CD14-positive monocyte (primary cell): ENCODE data around the gene DENND4C. TPM values are rescaled to one million over a fixed set of nuclear protein-coding genes. Genes with fewer than 3 reads are reported as not detected.
A peak's percentile ranks its signal among the peaks of the same experiment; 100 is the strongest.

Experiments used
- DNase-seq, 3 donors: peaks; one replicate each; pipeline ENCODE4 v3.0.0-alpha.2; 2011 to 2022
- H2AFZ ChIP-seq: 2 replicates; pipeline ENCODE4 v1.6.0; 2012; ENCODE audit warnings: mild to moderate bottlenecking, low read depth, low read length, inconsistent platforms; ENCODE audit not compliant: insufficient read depth, poor library complexity, severe bottlenecking
- H3K27ac ChIP-seq, 2 donors: 1 replicate in 1 of 2; 2 replicates in 1 of 2; pipeline ENCODE4 v1.5.1; 2012 to 2013; ENCODE audit warnings: low read length in 2 of 2, control low read depth in 1 of 2, inconsistent platforms in 1 of 2, low read depth in 1 of 2, mild to moderate bottlenecking in 1 of 2
- H3K27me3 ChIP-seq, 2 donors: one replicate each; pipeline versions ENCODE4 v1.6.0 to v1.6.1; 2011 to 2013; ENCODE audit warnings: low read length in 2 of 2; ENCODE audit not compliant: control insufficient read depth in 2 of 2, insufficient read depth in 2 of 2
- H3K36me3 ChIP-seq, 2 donors: replicated peaks in 1 of 2; 1 replicate in 1 of 2; 2 replicates in 1 of 2; pipeline versions ENCODE4 v1.5.1 to v1.6.1; 2012 to 2013; ENCODE audit warnings: low read length in 2 of 2, control low read depth in 1 of 2, inconsistent platforms in 1 of 2, mild to moderate bottlenecking in 1 of 2; ENCODE audit not compliant: insufficient read depth in 2 of 2, control insufficient read depth in 1 of 2
- H3K4me1 ChIP-seq, 2 donors: 1 replicate in 1 of 2; 2 replicates in 1 of 2; pipeline versions ENCODE4 v1.5.1 to v1.6.1; 2012 to 2013; ENCODE audit warnings: low read length in 2 of 2, control low read depth in 1 of 2, inconsistent platforms in 1 of 2, mild to moderate bottlenecking in 1 of 2, moderate library complexity in 1 of 2; ENCODE audit not compliant: insufficient read depth in 2 of 2, control insufficient read depth in 1 of 2
- H3K4me2 ChIP-seq: replicated peaks from 2 replicates; pipeline ENCODE3; 2012; ENCODE audit warnings: low read length, moderate library complexity, mild to moderate bottlenecking; ENCODE audit not compliant: poor library complexity, severe bottlenecking; ENCODE audit errors: extremely low read depth
- H3K4me3 ChIP-seq, 3 experiments: fragments of 200-600 bp in 1 of 3; sonication (generic) in 1 of 3; replicated peaks in 1 of 3; 1 replicate in 2 of 3; 2 replicates in 1 of 3; pipeline ENCODE4 v1.5.1; 2011 to 2013; ENCODE audit warnings: low read length in 3 of 3, mild to moderate bottlenecking in 3 of 3, control low read depth in 2 of 3, low read depth in 2 of 3, inconsistent platforms in 1 of 3, moderate library complexity in 1 of 3
- H3K79me2 ChIP-seq: 2 replicates; pipeline ENCODE4 v1.6.0; 2012; ENCODE audit warnings: mild to moderate bottlenecking, control low read depth, inconsistent platforms, low read length, moderate library complexity; ENCODE audit not compliant: insufficient read depth
- H3K9ac ChIP-seq: 2 replicates; pipeline ENCODE4 v1.6.0; 2017; ENCODE audit warnings: low read length, mild to moderate bottlenecking; ENCODE audit not compliant: insufficient read depth, poor library complexity, severe bottlenecking
- H3K9me3 ChIP-seq, 2 donors: replicated peaks in 1 of 2; 1 replicate in 1 of 2; 2 replicates in 1 of 2; pipeline versions ENCODE4 v1.5.1 to v1.6.1; 2012 to 2013; ENCODE audit warnings: low read length in 2 of 2, control low read depth in 1 of 2; ENCODE audit not compliant: control insufficient read depth in 1 of 2, insufficient read depth in 1 of 2
- H4K20me1 ChIP-seq: 2 replicates; pipeline ENCODE4 v1.6.0; 2012; ENCODE audit warnings: mild to moderate bottlenecking, low read length, control low read depth, moderate library complexity; ENCODE audit not compliant: insufficient read depth
- H3K27ac Mint-ChIP-seq, 7 donors: one replicate each; pipeline ENCODE4 v1.8.0; 2020; ENCODE audit warnings: mild to moderate bottlenecking in 7 of 7, mixed read lengths in 7 of 7, moderate library complexity in 6 of 7, inconsistent platforms in 2 of 7
- H3K27me3 Mint-ChIP-seq, 3 donors: one replicate each; pipeline ENCODE4 v1.8.0; 2021 to 2022; ENCODE audit warnings: low read depth in 3 of 3, mild to moderate bottlenecking in 3 of 3, mixed read lengths in 3 of 3, moderate library complexity in 3 of 3, inconsistent platforms in 1 of 3
- H3K36me3 Mint-ChIP-seq, 2 donors: one replicate each; pipeline ENCODE4 v1.8.0; 2020; ENCODE audit warnings: mixed read lengths in 2 of 2, inconsistent platforms in 1 of 2, mild to moderate bottlenecking in 1 of 2
- H3K4me1 Mint-ChIP-seq: one replicate; pipeline ENCODE4 v1.8.0; 2020; ENCODE audit warnings: mild to moderate bottlenecking, mixed read lengths
- H3K4me3 Mint-ChIP-seq, 2 donors: one replicate each; pipeline ENCODE4 v1.8.0; 2020; ENCODE audit warnings: mild to moderate bottlenecking in 2 of 2, mixed read lengths in 2 of 2, moderate library complexity in 1 of 2
- H3K9me3 Mint-ChIP-seq, 7 donors: one replicate each; pipeline ENCODE4 v1.8.0; 2020 to 2022; ENCODE audit warnings: mixed read lengths in 7 of 7, mild to moderate bottlenecking in 6 of 7, moderate library complexity in 6 of 7, inconsistent platforms in 2 of 7
- WGBS: methylation state at CpG from one replicate; pipeline ENCODE4 v1.1.5; 2013; ENCODE audit warnings: missing lambda C conversion rate; ENCODE audit not compliant: insufficient coverage; 5-methylcytosine and 5-hydroxymethylcytosine counted together
- intact Hi-C, 2 donors: fragments of 100-400 bp; cut with micrococcal nuclease; formaldehyde crosslinking; loops; one replicate each; pipeline versions ENCODE4 v1.15.0 to v1.15.1; 2023
- polyA plus RNA-seq, 3 donors: library from polyadenylated mRNA; depleted of rRNA in 1 of 3; unstranded in 2 of 3; stranded (reverse) in 1 of 3; fragments of 300-500 nt in 2 of 3; fragments of >200 nt in 1 of 3; fragmentation: Illumina TruSeq in 2 of 3; gene quantifications; 1 replicate in 2 of 3; 2 replicates in 1 of 3; pipeline ENCODE4 v1.2.3, GENCODE V29; 2012 to 2021
- TF ChIP-seq, protein P1 (sequence below): fragments of 200-600 bp; IDR thresholded peaks from one replicate; pipeline ENCODE4 v1.8.0; 2022; ENCODE audit warnings: antibody characterized with exemption, mild to moderate bottlenecking

DENND4C gene
- polyA plus RNA-seq, 3 donors = 8.1 to 15.4 (median 12.7) TPM

DNA sequence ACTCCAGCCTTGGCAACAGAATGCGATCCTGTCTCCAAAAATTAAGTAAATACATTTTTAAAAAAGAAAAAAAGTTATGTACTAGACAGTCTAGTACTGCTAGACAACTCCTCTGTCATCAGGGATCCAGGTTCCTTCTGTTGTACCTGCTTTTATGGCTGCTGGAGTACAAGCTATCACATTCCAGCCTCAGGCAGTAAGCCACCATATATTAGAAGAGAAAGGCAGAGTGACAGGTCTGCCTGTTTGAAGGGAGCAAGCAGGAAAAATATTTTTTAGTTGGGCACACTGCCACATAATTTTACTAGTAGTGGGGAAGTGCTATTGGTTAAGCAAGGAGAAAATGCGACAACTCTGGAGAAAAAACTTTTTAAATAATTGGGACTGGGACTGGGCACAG is 138.6 kb downstream of the DENND4C start:
- Histone ChIP-seq H3K27me3 (no peaks in the 10 kb centered on the region), H3K36me3 (peaks cover 49 to 91% of the 10 kb centered on the region in 2 donors), H3K9me3 (no peaks in the 10 kb centered on the region), H3K79me2 (no peaks in the 10 kb centered on the region), H3K27ac (no peak overlapping the region), H3K4me2 (no peak overlapping the region), H3K4me3 (no peak overlapping the region), H2AFZ (no peak overlapping the region), H3K4me1 (no peaks in the 10 kb centered on the region), H3K9ac (no peak overlapping the region), H4K20me1 (no peaks in the 10 kb centered on the region)
- DNase-seq = no peak
- TF ChIP-seq, protein P1, sequence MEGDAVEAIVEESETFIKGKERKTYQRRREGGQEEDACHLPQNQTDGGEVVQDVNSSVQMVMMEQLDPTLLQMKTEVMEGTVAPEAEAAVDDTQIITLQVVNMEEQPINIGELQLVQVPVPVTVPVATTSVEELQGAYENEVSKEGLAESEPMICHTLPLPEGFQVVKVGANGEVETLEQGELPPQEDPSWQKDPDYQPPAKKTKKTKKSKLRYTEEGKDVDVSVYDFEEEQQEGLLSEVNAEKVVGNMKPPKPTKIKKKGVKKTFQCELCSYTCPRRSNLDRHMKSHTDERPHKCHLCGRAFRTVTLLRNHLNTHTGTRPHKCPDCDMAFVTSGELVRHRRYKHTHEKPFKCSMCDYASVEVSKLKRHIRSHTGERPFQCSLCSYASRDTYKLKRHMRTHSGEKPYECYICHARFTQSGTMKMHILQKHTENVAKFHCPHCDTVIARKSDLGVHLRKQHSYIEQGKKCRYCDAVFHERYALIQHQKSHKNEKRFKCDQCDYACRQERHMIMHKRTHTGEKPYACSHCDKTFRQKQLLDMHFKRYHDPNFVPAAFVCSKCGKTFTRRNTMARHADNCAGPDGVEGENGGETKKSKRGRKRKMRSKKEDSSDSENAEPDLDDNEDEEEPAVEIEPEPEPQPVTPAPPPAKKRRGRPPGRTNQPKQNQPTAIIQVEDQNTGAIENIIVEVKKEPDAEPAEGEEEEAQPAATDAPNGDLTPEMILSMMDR = no peak
- WGBS = no CpG with 5 or more reads among the region's 2 CpGs
- H3K4me1 Mint-ChIP-seq = no peaks in the 10 kb centered on the region
- H3K36me3 Mint-ChIP-seq = peaks cover 42 to 62% of the 10 kb centered on the region in 2 donors
- peaks cover 0 to 1% (median 0%) of the 10 kb centered on the region in 3 donors for H3K27me3 Mint-ChIP-seq
- peak overlapping the region in 2 of 7 donors; percentile 45 to 50 for H3K27ac Mint-ChIP-seq
- peaks cover 0 to 2% (median 0%) of the 10 kb centered on the region in 7 donors for H3K9me3 Mint-ChIP-seq
- no peak overlapping the region for H3K4me3 Mint-ChIP-seq
- intact Hi-C loops = no loop called here

DNA sequence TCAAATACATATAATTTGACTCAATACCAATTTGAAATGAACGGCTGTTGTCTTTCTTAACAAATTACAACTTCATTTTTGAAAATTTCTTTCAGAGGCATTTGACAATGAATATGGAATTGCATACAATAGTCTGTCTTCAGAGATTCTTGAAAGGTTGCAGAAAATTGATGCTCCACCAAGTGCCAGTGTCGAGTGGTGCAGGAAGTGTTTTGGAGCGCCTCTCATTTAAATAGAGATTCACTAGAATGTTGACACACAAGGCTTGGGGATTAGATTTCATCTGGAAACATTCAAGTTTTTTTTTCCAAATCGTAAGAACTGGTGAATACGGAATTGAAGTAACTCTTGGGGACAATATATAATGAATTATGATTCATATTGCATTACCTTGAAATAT is 141.4 kb downstream of the DENND4C start:
- TF ChIP-seq, protein P1 = no peak
- Histone ChIP-seq H4K20me1 (peaks cover 4% of the 10 kb centered on the region), H3K36me3 (peaks cover 65 to 95% of the 10 kb centered on the region in 2 donors), H3K4me3 (no peak overlapping the region), H3K9ac (no peak overlapping the region), H3K27ac (no peak overlapping the region), H3K9me3 (no peaks in the 10 kb centered on the region), H3K79me2 (no peaks in the 10 kb centered on the region), H3K4me1 (no peaks in the 10 kb centered on the region), H3K27me3 (no peaks in the 10 kb centered on the region), H3K4me2 (no peak overlapping the region), H2AFZ (no peak overlapping the region)
- Mint-ChIP-seq H3K36me3 (peaks cover 54 to 69% of the 10 kb centered on the region in 2 donors), H3K4me1 (no peaks in the 10 kb centered on the region), H3K4me3 (no peak overlapping the region), H3K27ac (no peak overlapping the region), H3K9me3 (no peaks in the 10 kb centered on the region), H3K27me3 (peaks cover 0 to 1% (median 0%) of the 10 kb centered on the region in 3 donors)
- no peak for DNase-seq
- intact Hi-C loops = no loop called here
- no CpG with 5 or more reads among the region's 5 CpGs for WGBS
